Measurements from ENCODE around the gene ECT2L. TPM values are rescaled to one million over a fixed set of nuclear protein-coding genes. Genes with fewer than 3 reads are reported as not detected.

Gene ECT2L
- total and polyA plus RNA-seq, 2 donors (not counting 3 experiments of a cell fraction or from before 2014, with no cell fraction given) = not detected

DNA sequence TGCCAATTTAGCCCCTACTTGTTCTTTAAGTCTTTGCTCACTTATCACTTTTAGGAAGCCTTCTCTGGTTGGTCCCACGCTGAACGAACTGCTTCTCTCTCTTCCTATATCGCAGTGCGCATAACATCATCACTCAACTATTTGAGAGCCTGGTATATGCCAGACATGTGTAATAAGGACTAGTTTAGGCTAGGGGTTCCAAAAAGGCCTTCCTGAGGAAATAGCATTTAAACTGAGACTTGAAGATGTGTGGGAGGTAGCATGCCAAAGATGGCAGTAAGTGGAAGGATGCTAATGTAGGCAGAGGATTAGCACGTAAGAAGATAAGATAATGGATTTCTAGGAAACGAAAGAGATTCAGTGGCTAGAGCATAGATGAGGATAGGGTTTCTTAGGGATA lies 17.6 kb upstream of the ECT2L start:
- FAIRE-seq = no peak

More for the DNA sequence above, 17.6 kb upstream of the ECT2L start:
- H3K4me3 ChIP-seq (replicated peaks in 1 of 3; ENCODE audit: insufficient read depth in 1 of 3, low read depth in 1 of 3, low read length in 3 of 3) = no peak overlapping the region
- ChIA-PET POLR2A (no interaction called here), CTCF (no interaction called here)
- no peak overlapping the region for H3K9ac ChIP-seq (replicated peaks; ENCODE audit: extremely low read depth, insufficient read depth, low read length)
- no peaks in the 10 kb centered on the region for H3K9me3 ChIP-seq (replicated peaks; ENCODE audit: control insufficient read depth, insufficient read depth, low read length)
- no peak overlapping the region for H2AFZ ChIP-seq (ENCODE audit: low read depth, low read length)
- BruUV-seq (replicated peaks) = no TSS peak
- H4K20me1 ChIP-seq (replicated peaks; ENCODE audit: control insufficient read depth, extremely low read depth, insufficient read depth, low read length) = no peaks in the 10 kb centered on the region
- no peaks in the 10 kb centered on the region for H3K27me3 ChIP-seq (ENCODE audit: control insufficient read depth in 2 of 2, insufficient read depth in 2 of 2, low read length in 2 of 2)
- no peaks in the 10 kb centered on the region for H3K36me3 ChIP-seq (ENCODE audit: control insufficient read depth in 2 of 2, extremely low read depth in 1 of 2, insufficient read depth in 2 of 2, low read length in 2 of 2)
- no peaks in the 10 kb centered on the region for H3K79me2 ChIP-seq (ENCODE audit: control insufficient read depth, insufficient read depth, low read length)
- no peak overlapping the region for H3K4me2 ChIP-seq (ENCODE audit: insufficient read depth, low read length)
- H3K27ac ChIP-seq (ENCODE audit: insufficient read depth, low read depth, low read length) = no peak overlapping the region
- DNase-seq (ENCODE audit: low read depth, low spot score) = no peak
- H3K4me1 ChIP-seq (ENCODE audit: control insufficient read depth, extremely low read depth, insufficient read depth, low read length) = peaks cover 11% of the 10 kb centered on the region
- dilution Hi-C loops (cut with MboI; ENCODE audit: extremely low pct_ligation_motif_present, low sequenced_read_pairs) (no loop called here), intact Hi-C loops (cut with micrococcal nuclease) (no loop called here)
- no peaks in the 10 kb centered on the region for H3K9me1 ChIP-seq (replicated peaks; ENCODE audit: control insufficient read depth, extremely low read depth, insufficient read depth, low read length)
- TF ChIP-seq GATA2 (IDR thresholded peaks at IDR 0.05; ENCODE audit: insufficient read depth, insufficient read length, low read depth, low read length) = no peak
- TF ChIP-seq JUN (IDR thresholded peaks at IDR 0.05; ENCODE audit: borderline replicate concordance, insufficient read depth, insufficient read length, low read depth) = no peak
- no peak for TF ChIP-seq POLR2AphosphoS5 (IDR thresholded peaks at IDR 0.05; ENCODE audit: insufficient read depth, low read depth, low read length)
- TF ChIP-seq, protein P1, sequence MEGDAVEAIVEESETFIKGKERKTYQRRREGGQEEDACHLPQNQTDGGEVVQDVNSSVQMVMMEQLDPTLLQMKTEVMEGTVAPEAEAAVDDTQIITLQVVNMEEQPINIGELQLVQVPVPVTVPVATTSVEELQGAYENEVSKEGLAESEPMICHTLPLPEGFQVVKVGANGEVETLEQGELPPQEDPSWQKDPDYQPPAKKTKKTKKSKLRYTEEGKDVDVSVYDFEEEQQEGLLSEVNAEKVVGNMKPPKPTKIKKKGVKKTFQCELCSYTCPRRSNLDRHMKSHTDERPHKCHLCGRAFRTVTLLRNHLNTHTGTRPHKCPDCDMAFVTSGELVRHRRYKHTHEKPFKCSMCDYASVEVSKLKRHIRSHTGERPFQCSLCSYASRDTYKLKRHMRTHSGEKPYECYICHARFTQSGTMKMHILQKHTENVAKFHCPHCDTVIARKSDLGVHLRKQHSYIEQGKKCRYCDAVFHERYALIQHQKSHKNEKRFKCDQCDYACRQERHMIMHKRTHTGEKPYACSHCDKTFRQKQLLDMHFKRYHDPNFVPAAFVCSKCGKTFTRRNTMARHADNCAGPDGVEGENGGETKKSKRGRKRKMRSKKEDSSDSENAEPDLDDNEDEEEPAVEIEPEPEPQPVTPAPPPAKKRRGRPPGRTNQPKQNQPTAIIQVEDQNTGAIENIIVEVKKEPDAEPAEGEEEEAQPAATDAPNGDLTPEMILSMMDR (IDR thresholded peaks at IDR 0.05; ENCODE audit: extremely low read depth in 1 of 2, insufficient read depth in 1 of 2, low read depth in 1 of 2, low read length in 2 of 2) = no peak
- TF ChIP-seq, protein P2, sequence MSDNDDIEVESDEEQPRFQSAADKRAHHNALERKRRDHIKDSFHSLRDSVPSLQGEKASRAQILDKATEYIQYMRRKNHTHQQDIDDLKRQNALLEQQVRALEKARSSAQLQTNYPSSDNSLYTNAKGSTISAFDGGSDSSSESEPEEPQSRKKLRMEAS (IDR thresholded peaks at IDR 0.05; ENCODE audit: insufficient read depth, insufficient read length) = no peak
- TF ChIP-seq MYC (IDR thresholded peaks at IDR 0.05; ENCODE audit: low read depth, low read length) = no peak
- no peak for TF ChIP-seq POLR2A (IDR thresholded peaks at IDR 0.05; ENCODE audit: low read depth, low read length)
- no peak for TF ChIP-seq EZH2 (IDR thresholded peaks at IDR 0.05; ENCODE audit: borderline replicate concordance, low read depth, low read length, severe bottlenecking)

Data from endothelial cell of umbilical vein (primary cell).